Measurements from ENCODE around the gene UFD1.

The UFD1 gene

GRCh38 chr22:19402642-19403191, 76.3 kb downstream of the UFD1 start:
- TF ChIP-seq CTCF (IDR thresholded peaks at IDR 0.05; ENCODE audit: low read depth, low read length), result no peak
- DNase-seq (ENCODE audit: low read depth in 2 of 2), result no peak
- no peak overlapping the region for H3K4me3 ChIP-seq (replicated peaks in 1 of 2; ENCODE audit: low read depth in 2 of 2, low read length in 2 of 2)

GRCh38 chr22:19401483-19401882, 77.5 kb downstream of the UFD1 start:
- TF ChIP-seq CTCF (IDR thresholded peaks at IDR 0.05; ENCODE audit: low read depth, low read length), result no peak
- H3K4me3 ChIP-seq (replicated peaks in 1 of 2; ENCODE audit: low read depth in 2 of 2, low read length in 2 of 2), result no peak overlapping the region
- DNase-seq (ENCODE audit: low read depth in 2 of 2), result no peak

- no peak for TF ChIP-seq CTCF (IDR thresholded peaks at IDR 0.05; ENCODE audit: low read depth, low read length)
- DNase-seq (ENCODE audit: low read depth in 2 of 2), result no peak
- no peak overlapping the region for H3K4me3 ChIP-seq (replicated peaks in 1 of 2; ENCODE audit: low read depth in 2 of 2, low read length in 2 of 2)
Measured at GRCh38 chr22:19400881-19401280, 78.1 kb downstream of the UFD1 start.
